ENCODE measurements around the gene GRPEL2. TPM values are rescaled to one million over a fixed set of nuclear protein-coding genes. Genes with fewer than 3 reads are reported as not detected.

Gene GRPEL2
- total and polyA plus RNA-seq, 2 of the 8 experiments (the other 6 are each of a cell fraction or from before 2014, with no cell fraction given), result 11.2 to 52.2 TPM

DNA sequence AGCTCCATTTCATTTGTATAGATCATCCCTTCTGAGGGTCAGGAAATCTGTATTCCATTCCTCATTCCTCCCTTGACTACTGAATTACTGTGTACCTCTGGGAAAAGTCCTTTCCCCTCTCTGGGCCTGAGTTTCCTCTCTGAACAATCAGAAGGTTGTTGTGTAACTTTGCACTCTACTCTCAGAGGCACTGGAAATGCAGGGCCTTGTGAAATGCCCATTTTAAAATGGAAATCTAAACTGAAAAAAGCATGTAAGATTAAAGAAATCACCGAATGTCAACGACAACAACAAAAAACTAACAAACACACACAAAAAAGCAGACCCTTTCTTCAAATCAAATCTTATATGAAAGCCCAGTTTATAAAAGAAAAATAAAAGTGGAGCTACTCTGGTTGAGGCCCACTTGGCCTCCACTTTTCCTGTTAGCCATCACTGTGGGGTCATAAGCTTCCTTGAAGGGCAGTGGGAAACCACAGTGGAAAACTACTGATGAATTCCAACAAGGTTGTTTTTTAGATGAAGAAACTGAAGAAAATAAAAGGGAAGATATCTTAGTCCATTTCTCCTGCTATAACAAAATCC lies 21.6 kb upstream of the GRPEL2 start (continued):
- TF ChIP-seq, protein P1, sequence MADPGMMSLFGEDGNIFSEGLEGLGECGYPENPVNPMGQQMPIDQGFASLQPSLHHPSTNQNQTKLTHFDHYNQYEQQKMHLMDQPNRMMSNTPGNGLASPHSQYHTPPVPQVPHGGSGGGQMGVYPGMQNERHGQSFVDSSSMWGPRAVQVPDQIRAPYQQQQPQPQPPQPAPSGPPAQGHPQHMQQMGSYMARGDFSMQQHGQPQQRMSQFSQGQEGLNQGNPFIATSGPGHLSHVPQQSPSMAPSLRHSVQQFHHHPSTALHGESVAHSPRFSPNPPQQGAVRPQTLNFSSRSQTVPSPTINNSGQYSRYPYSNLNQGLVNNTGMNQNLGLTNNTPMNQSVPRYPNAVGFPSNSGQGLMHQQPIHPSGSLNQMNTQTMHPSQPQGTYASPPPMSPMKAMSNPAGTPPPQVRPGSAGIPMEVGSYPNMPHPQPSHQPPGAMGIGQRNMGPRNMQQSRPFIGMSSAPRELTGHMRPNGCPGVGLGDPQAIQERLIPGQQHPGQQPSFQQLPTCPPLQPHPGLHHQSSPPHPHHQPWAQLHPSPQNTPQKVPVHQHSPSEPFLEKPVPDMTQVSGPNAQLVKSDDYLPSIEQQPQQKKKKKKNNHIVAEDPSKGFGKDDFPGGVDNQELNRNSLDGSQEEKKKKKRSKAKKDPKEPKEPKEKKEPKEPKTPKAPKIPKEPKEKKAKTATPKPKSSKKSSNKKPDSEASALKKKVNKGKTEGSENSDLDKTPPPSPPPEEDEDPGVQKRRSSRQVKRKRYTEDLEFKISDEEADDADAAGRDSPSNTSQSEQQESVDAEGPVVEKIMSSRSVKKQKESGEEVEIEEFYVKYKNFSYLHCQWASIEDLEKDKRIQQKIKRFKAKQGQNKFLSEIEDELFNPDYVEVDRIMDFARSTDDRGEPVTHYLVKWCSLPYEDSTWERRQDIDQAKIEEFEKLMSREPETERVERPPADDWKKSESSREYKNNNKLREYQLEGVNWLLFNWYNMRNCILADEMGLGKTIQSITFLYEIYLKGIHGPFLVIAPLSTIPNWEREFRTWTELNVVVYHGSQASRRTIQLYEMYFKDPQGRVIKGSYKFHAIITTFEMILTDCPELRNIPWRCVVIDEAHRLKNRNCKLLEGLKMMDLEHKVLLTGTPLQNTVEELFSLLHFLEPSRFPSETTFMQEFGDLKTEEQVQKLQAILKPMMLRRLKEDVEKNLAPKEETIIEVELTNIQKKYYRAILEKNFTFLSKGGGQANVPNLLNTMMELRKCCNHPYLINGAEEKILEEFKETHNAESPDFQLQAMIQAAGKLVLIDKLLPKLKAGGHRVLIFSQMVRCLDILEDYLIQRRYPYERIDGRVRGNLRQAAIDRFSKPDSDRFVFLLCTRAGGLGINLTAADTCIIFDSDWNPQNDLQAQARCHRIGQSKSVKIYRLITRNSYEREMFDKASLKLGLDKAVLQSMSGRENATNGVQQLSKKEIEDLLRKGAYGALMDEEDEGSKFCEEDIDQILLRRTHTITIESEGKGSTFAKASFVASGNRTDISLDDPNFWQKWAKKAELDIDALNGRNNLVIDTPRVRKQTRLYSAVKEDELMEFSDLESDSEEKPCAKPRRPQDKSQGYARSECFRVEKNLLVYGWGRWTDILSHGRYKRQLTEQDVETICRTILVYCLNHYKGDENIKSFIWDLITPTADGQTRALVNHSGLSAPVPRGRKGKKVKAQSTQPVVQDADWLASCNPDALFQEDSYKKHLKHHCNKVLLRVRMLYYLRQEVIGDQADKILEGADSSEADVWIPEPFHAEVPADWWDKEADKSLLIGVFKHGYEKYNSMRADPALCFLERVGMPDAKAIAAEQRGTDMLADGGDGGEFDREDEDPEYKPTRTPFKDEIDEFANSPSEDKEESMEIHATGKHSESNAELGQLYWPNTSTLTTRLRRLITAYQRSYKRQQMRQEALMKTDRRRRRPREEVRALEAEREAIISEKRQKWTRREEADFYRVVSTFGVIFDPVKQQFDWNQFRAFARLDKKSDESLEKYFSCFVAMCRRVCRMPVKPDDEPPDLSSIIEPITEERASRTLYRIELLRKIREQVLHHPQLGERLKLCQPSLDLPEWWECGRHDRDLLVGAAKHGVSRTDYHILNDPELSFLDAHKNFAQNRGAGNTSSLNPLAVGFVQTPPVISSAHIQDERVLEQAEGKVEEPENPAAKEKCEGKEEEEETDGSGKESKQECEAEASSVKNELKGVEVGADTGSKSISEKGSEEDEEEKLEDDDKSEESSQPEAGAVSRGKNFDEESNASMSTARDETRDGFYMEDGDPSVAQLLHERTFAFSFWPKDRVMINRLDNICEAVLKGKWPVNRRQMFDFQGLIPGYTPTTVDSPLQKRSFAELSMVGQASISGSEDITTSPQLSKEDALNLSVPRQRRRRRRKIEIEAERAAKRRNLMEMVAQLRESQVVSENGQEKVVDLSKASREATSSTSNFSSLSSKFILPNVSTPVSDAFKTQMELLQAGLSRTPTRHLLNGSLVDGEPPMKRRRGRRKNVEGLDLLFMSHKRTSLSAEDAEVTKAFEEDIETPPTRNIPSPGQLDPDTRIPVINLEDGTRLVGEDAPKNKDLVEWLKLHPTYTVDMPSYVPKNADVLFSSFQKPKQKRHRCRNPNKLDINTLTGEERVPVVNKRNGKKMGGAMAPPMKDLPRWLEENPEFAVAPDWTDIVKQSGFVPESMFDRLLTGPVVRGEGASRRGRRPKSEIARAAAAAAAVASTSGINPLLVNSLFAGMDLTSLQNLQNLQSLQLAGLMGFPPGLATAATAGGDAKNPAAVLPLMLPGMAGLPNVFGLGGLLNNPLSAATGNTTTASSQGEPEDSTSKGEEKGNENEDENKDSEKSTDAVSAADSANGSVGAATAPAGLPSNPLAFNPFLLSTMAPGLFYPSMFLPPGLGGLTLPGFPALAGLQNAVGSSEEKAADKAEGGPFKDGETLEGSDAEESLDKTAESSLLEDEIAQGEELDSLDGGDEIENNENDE (IDR thresholded peaks at IDR 0.05; ENCODE audit: insufficient replicate concordance, low read length), result no peak
- TF ChIP-seq CEBPB (IDR thresholded peaks at IDR 0.05; ENCODE audit: low read depth, low read length), result no peak
- no peak for TF ChIP-seq BCL11A (IDR thresholded peaks at IDR 0.05; ENCODE audit: low read depth in 2 of 2, low read length in 2 of 2)
- no peak for TF ChIP-seq POU5F1 (IDR thresholded peaks at IDR 0.05; ENCODE audit: low read depth, low read length)
- TF ChIP-seq, protein P2, sequence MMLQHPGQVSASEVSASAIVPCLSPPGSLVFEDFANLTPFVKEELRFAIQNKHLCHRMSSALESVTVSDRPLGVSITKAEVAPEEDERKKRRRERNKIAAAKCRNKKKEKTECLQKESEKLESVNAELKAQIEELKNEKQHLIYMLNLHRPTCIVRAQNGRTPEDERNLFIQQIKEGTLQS (IDR thresholded peaks at IDR 0.05; ENCODE audit: insufficient read depth, low read depth, low read length), result no peak
- no peak for TF ChIP-seq RAD21 (IDR thresholded peaks at IDR 0.05 in 1 of 2, conservative IDR thresholded peaks at IDR 0.05 in 1 of 2; ENCODE audit: low read depth in 2 of 2, low read length in 2 of 2)

Measured in H1 (cell line).